Brain microvascular endothelial cell (primary cell): Measurements from ENCODE around the gene USP9Y.
"Not testable (repeated sequence)": the region's sequence is repeated elsewhere in the genome, so short reads cannot be mapped to it uniquely, and the experiment has no call there.

Source experiments
- DNase-seq: peaks from one replicate; pipeline ENCODE4 v3.0.0-alpha.2; 2020
- H3K27ac ChIP-seq: fragments of 250-450 bp; sonication (Bioruptor Pico); 2 replicates; pipeline ENCODE4 v1.5.1; 2020; ENCODE audit warnings: mild to moderate bottlenecking, moderate library complexity
- H3K27me3 ChIP-seq: fragments of 250-450 bp; sonication (Bioruptor Pico); replicated peaks from 2 replicates; pipeline ENCODE4 v1.5.1; 2020; ENCODE audit warnings: mild to moderate bottlenecking
- H3K36me3 ChIP-seq: fragments of 250-450 bp; sonication (Bioruptor Pico); replicated peaks from 2 replicates; pipeline ENCODE4 v1.5.1; 2020; ENCODE audit warnings: mild to moderate bottlenecking
- H3K4me3 ChIP-seq: 2 replicates; pipeline ENCODE4 v1.5.1; 2011; ENCODE audit warnings: low read depth, mild to moderate bottlenecking, control low read depth, low read length, moderate library complexity
- in situ Hi-C: cut with HindIII; loops from 2 replicates; pipeline ENCODE4 v1.10.0; 2017; ENCODE audit warnings: low sequenced_read_pairs, low pct_ligation_motif_present
- TF ChIP-seq, protein P1 (sequence below): IDR thresholded peaks from 2 replicates; pipeline ENCODE4 v1.5.1; 2011; ENCODE audit warnings: low read depth, mild to moderate bottlenecking, moderate library complexity, low read length, control low read depth, inconsistent platforms; ENCODE audit errors: missing control alignments

Gene USP9Y, protein sequence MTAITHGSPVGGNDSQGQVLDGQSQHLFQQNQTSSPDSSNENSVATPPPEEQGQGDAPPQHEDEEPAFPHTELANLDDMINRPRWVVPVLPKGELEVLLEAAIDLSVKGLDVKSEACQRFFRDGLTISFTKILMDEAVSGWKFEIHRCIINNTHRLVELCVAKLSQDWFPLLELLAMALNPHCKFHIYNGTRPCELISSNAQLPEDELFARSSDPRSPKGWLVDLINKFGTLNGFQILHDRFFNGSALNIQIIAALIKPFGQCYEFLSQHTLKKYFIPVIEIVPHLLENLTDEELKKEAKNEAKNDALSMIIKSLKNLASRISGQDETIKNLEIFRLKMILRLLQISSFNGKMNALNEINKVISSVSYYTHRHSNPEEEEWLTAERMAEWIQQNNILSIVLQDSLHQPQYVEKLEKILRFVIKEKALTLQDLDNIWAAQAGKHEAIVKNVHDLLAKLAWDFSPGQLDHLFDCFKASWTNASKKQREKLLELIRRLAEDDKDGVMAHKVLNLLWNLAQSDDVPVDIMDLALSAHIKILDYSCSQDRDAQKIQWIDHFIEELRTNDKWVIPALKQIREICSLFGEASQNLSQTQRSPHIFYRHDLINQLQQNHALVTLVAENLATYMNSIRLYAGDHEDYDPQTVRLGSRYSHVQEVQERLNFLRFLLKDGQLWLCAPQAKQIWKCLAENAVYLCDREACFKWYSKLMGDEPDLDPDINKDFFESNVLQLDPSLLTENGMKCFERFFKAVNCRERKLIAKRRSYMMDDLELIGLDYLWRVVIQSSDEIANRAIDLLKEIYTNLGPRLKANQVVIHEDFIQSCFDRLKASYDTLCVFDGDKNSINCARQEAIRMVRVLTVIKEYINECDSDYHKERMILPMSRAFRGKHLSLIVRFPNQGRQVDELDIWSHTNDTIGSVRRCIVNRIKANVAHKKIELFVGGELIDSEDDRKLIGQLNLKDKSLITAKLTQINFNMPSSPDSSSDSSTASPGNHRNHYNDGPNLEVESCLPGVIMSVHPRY (N-terminal part only)

GRCh38 chrY:12701181-12701695 is at the start of gene USP9Y:
Gene USP9Y (plus strand): TSS chrY:12701231. CDS start chrY:12709448, 8,217 bp downstream.
- TF ChIP-seq, protein P1, sequence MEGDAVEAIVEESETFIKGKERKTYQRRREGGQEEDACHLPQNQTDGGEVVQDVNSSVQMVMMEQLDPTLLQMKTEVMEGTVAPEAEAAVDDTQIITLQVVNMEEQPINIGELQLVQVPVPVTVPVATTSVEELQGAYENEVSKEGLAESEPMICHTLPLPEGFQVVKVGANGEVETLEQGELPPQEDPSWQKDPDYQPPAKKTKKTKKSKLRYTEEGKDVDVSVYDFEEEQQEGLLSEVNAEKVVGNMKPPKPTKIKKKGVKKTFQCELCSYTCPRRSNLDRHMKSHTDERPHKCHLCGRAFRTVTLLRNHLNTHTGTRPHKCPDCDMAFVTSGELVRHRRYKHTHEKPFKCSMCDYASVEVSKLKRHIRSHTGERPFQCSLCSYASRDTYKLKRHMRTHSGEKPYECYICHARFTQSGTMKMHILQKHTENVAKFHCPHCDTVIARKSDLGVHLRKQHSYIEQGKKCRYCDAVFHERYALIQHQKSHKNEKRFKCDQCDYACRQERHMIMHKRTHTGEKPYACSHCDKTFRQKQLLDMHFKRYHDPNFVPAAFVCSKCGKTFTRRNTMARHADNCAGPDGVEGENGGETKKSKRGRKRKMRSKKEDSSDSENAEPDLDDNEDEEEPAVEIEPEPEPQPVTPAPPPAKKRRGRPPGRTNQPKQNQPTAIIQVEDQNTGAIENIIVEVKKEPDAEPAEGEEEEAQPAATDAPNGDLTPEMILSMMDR, result no peak
- H3K4me3 ChIP-seq, result no peak within 1 kb of the TSS
- in situ Hi-C loops, result no loop called here
- DNase-seq, result no peak
- no peaks in the 10 kb centered on the region for H3K36me3 ChIP-seq
- H3K27ac ChIP-seq, result no peak within 1 kb of the TSS
- H3K27me3 ChIP-seq, result no peaks in the 10 kb centered on the region

DNA sequence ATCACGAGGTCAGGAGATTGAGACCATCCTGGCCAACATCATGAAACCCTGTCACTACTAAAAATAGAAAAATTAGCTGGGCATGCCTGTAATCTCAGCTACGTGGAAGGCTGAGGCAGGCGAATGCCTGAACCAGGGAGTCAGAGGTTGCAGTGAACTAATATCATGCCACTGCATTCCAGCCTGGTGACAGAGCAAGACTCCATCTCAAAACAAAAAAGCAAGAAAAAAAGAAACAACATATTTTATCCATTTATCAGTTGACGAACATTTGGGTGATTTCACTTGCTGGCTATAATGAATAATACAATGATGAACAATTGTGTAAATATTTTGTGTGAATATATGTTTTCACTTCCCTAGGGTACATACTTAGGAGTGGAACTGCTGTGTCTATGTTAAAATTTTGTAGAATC is 49.4 kb upstream of the USP9Y start:
- Histone ChIP-seq H3K27me3 (no peaks in the 10 kb centered on the region), H3K4me3 (no peak overlapping the region), H3K36me3 (no peaks in the 10 kb centered on the region), H3K27ac (no peak overlapping the region)
- in situ Hi-C loops, result no loop called here
- TF ChIP-seq, protein P1, result no peak
- DNase-seq, result no peak

DNA sequence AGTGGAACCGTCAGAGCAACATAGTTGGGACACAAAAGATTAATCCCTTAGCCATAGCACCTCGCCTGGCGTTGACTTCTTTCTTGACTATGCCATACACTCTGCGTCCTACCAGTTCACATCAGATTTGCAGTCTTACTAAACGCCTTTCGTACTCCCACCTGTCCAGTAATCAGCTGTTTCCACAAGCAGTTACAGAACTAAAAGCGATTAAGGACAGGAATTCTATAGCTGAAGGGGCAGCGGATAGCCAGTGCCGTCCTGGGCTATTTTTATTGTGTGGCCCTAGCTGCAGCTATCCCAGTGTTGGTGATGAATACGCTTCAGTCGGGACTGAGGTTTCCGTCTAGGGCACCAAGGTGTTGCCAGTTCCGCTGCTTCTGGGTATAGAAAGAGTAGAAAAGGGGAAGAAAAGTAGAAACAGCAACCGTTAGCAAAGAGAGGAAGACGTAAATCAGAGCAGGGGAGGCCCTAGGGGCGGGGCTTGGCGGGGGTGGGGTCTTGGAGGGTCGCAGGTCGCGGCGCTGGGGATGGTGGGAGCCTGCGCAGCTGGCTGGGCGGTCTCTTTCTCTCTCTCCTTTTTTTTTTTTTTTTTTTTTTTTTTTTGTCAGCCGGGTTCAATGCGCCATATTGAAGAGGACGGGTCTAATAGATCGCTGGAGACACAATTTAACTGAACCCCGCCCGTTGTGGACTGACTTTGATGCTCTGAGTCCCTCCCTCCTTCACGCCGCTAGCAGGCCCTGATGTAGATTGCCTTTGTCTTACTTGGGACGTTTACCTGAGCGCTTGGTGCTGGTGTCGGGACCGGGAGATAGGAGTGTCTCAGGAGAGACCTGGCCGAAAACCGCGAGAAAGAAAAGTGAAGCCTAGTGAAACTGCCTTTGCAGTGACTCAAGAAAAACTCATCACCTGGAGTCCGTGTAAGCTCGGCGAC is 39.0 kb upstream of the USP9Y start:
- TF ChIP-seq, protein P1, result no peak
- Histone ChIP-seq H3K27me3 (no peaks in the 10 kb centered on the region), H3K4me3 (no peak overlapping the region), H3K36me3 (no peaks in the 10 kb centered on the region), H3K27ac (no peak overlapping the region)
- in situ Hi-C loops, result no loop called here
- DNase-seq, result no peak

- Histone ChIP-seq H3K27me3 (no peaks in the 10 kb centered on the region), H3K27ac (no peak overlapping the region), H3K4me3 (no peak overlapping the region), H3K36me3 (no peaks in the 10 kb centered on the region)
- DNase-seq, result no peak
- TF ChIP-seq, protein P1, result no peak
- in situ Hi-C loops, result no loop called here
These were observed 38.1 kb upstream of the USP9Y start for GRCh38 chrY:12662745-12663591.

DNA sequence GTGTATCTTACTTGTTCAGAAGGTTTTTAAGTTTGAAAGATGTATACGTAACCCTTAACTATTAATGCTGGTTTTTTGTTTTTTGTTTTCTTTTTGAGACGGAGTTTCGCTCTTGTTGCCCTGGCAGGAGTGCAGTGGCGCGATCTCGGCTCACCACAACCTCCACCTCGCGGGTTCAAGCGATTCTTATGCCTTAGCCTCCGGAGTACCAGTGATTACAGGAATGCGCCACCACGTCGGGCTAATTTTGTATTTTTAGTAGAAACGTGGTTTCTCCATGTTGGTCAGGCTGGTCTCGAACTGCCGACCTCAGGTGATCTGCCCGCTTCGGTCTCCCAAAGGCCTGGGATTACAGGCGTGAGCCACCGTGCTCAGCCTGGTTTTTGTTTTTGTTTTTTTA is 37.2 kb upstream of the USP9Y start:
- in situ Hi-C loops, H3K27ac ChIP-seq, DNase-seq, H3K27me3 ChIP-seq, H3K36me3 ChIP-seq, H3K4me3 ChIP-seq: not testable (repeated sequence)
